ENCODE data around the gene NR4A2.
A peak's percentile ranks its signal among the peaks of the same experiment; 100 is the strongest.

DNA sequence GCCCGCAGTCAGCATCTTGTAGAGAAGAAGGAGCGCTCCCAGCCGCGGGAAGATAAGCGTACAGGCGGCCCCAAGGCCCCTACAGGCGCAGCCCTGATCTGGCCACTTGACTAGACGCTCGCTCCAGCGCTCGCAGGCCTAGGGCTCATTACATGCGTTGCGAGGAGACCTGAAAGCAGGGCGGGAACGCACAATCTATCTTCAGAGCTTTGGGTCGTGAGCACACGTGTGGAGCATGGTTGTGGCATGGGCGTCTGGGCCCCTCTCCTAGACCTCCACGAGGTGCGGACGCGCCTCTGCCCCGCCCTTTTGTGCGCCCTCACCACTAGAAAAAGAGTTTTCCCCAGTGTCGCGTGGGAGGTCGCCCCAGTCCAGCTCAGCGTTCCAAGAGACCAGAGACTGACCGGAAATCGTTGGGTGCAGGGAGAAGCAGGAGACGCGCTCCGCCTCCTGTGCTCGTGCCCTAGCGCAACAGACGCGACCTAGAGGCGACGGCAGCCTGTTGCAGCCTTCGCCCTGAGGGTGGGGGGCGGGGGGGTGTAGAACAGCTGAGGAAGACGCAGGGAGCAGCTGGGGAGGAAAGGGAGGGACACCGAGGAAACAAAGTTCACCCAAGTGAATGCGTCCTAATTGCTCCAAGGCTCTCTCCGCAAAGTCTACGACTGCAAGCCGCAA lies 12.6 kb downstream of the NR4A2 start:
- TF ChIP-seq, protein P1, sequence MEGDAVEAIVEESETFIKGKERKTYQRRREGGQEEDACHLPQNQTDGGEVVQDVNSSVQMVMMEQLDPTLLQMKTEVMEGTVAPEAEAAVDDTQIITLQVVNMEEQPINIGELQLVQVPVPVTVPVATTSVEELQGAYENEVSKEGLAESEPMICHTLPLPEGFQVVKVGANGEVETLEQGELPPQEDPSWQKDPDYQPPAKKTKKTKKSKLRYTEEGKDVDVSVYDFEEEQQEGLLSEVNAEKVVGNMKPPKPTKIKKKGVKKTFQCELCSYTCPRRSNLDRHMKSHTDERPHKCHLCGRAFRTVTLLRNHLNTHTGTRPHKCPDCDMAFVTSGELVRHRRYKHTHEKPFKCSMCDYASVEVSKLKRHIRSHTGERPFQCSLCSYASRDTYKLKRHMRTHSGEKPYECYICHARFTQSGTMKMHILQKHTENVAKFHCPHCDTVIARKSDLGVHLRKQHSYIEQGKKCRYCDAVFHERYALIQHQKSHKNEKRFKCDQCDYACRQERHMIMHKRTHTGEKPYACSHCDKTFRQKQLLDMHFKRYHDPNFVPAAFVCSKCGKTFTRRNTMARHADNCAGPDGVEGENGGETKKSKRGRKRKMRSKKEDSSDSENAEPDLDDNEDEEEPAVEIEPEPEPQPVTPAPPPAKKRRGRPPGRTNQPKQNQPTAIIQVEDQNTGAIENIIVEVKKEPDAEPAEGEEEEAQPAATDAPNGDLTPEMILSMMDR (IDR thresholded peaks at IDR 0.05): peak in 5 of 7 experiments; percentile 23 to 68 (median 46)
- TF ChIP-seq POLR2A (IDR thresholded peaks at IDR 0.05): peak; percentile 43 to 81 (median 73)

All from body of pancreas (tissue), 4 donors.